Neural progenitor cell (in vitro differentiated cells): ENCODE results near the gene POLH. TPM values are rescaled to one million over a fixed set of nuclear protein-coding genes. Genes with fewer than 3 reads are reported as not detected.
"Not testable (repeated sequence)": the region's sequence is repeated elsewhere in the genome, so short reads cannot be mapped to it uniquely, and the experiment has no call there.

Experiments
- DNase-seq: peaks from one replicate; pipeline ENCODE4 v3.0.0-alpha.2; 2016; ENCODE audit warnings: low spot score
- H2AFZ ChIP-seq: fragments of 200-600 bp; sonication (generic); replicated peaks from 2 replicates; pipeline ENCODE4 v1.6.1; 2016; ENCODE audit warnings: antibody characterized with exemption
- H3F3A ChIP-seq: fragments of 200-600 bp; sonication (generic); 2 replicates; pipeline ENCODE4 v1.6.1; 2016; ENCODE audit warnings: antibody characterized with exemption, low read depth
- H3K27ac ChIP-seq: fragments of 200-600 bp; sonication (generic); 2 replicates; pipeline ENCODE4 v1.5.1; 2016; ENCODE audit warnings: mild to moderate bottlenecking
- H3K27me3 ChIP-seq: fragments of 200-600 bp; sonication (generic); 2 replicates; pipeline ENCODE4 v1.6.1; 2016; ENCODE audit warnings: mild to moderate bottlenecking, moderate library complexity
- H3K36me3 ChIP-seq: fragments of 200-600 bp; sonication (generic); 2 replicates; pipeline ENCODE4 v1.5.1; 2016
- H3K4me1 ChIP-seq: fragments of 200-600 bp; sonication (generic); 2 replicates; pipeline ENCODE4 v1.6.1; 2016; ENCODE audit warnings: mixed run types
- H3K4me2 ChIP-seq: fragments of 200-600 bp; sonication (generic); 2 replicates; pipeline ENCODE4 v1.6.1; 2016
- H3K4me3 ChIP-seq: fragments of 200-600 bp; sonication (generic); 2 replicates; pipeline ENCODE4 v1.5.1; 2016
- H3K79me2 ChIP-seq: fragments of 200-600 bp; sonication (generic); 2 replicates; pipeline ENCODE4 v1.6.1; 2016; ENCODE audit warnings: low read depth
- H3K9ac ChIP-seq: fragments of 200-600 bp; sonication (generic); 2 replicates; pipeline ENCODE4 v1.6.1; 2016
- H3K9me3 ChIP-seq: fragments of 200-600 bp; sonication (generic); 2 replicates; pipeline ENCODE4 v1.5.1; 2016; ENCODE audit warnings: low read depth
- H4K20me1 ChIP-seq: fragments of 200-600 bp; sonication (generic); 2 replicates; pipeline ENCODE4 v1.6.1; 2016; ENCODE audit warnings: low read depth
- H3K27ac Mint-ChIP-seq: 3 replicates; pipeline ENCODE4 v1.8.0; 2021; ENCODE audit warnings: mixed read lengths
- H3K27me3 Mint-ChIP-seq: 2 replicates; pipeline ENCODE4 v1.8.0; 2022; ENCODE audit warnings: low read depth, mild to moderate bottlenecking, inconsistent platforms, moderate library complexity, mixed read lengths; ENCODE audit not compliant: insufficient read depth
- H3K36me3 Mint-ChIP-seq: 3 replicates; pipeline ENCODE4 v1.8.0; 2021; ENCODE audit warnings: mixed read lengths
- H3K4me1 Mint-ChIP-seq: 3 replicates; pipeline ENCODE4 v1.8.0; 2021; ENCODE audit warnings: mixed read lengths
- H3K4me3 Mint-ChIP-seq: 3 replicates; pipeline ENCODE4 v1.8.0; 2021; ENCODE audit warnings: mild to moderate bottlenecking, moderate library complexity, mixed read lengths
- H3K9me3 Mint-ChIP-seq: 3 replicates; pipeline ENCODE4 v1.8.0; 2020; ENCODE audit warnings: mixed read lengths
- EZH2 ChIP-seq: fragments of 200-600 bp; sonication (generic); IDR thresholded peaks from 2 replicates; pipeline ENCODE4 v1.6.1; 2017; ENCODE audit warnings: antibody characterized with exemption, mild to moderate bottlenecking, moderate library complexity
- EZH2phosphoT487 ChIP-seq: fragments of 200-600 bp; sonication (generic); IDR thresholded peaks from 2 replicates; pipeline ENCODE4 v1.6.1; 2017; ENCODE audit warnings: antibody characterized with exemption
- total RNA-seq: library from RNA; depleted of rRNA; stranded (reverse); fragments of >200 nt; gene quantifications from 2 replicates; pipeline ENCODE4 v1.2.3, GENCODE V29; 2015; ENCODE audit warnings: low replicate concordance
- TF ChIP-seq, protein P1 (sequence below): fragments of 200-600 bp; sonication (generic); IDR thresholded peaks from 2 replicates; pipeline ENCODE4 v1.5.1; 2017; ENCODE audit warnings: antibody characterized with exemption, mild to moderate bottlenecking

The POLH gene
- 10.7 and 17.0 TPM in 2 replicates for total RNA-seq

DNA sequence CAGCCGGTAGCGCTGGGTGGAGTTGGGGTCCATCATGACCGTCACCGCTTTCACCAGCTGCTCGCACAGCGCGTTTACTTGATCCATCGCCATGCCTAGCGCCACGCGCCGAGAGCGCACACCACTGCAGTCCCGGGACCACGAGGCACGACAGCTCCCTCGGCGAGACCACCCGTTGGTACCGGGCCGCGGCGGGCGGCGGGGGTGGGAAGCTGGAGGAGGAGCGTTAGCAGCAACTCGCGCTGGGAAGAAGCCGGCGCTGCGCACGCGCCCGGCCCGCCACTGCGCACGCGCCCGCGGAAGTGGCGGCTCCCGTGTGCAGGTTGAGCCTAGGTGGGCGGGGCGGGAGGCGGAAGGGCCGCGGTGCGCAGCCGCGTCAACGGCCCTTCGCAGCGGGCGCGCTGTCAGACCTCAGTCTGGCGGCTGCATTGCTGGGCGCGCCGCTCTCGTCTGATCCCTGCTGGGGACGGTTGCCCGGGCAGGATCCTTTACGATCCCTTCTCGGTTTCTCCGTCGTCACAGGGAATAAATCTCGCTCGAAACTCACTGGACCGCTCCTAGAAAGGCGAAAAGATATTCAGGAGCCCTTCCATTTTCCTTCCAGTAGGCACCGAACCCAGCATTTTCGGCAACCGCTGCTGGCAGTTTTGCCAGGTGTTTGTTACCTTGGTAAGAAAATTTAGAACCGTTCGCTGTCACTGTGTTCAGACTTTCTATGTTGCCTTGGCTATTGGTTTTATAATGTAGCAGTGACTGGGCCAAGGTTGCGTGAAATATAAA is at the start of gene POLH, which contains the start of gene XPO5:
Gene POLH, plus strand, starts transcription at position 414 of the 780 bp plus-strand sequence. CDS start 6,135 bp downstream, outside the sequence.
Gene XPO5, minus strand, starts transcription at position 267 of the 780 bp plus-strand sequence. Its CDS starts 174 bp downstream, at position 93.
- peak; percentile 98 for DNase-seq
- Histone ChIP-seq H2AFZ (peak within 1 kb of the TSS; percentile 89), H3K27ac (peak within 1 kb of the TSS; percentile 67), H3F3A (peaks cover 30% of the 10 kb centered on the region), H3K4me1 (peaks cover 20% of the 10 kb centered on the region), H3K36me3 (peaks cover 18% of the 10 kb centered on the region), H4K20me1 (peaks cover 12% of the 10 kb centered on the region), H3K4me2 (peak within 1 kb of the TSS; percentile 95), H3K79me2 (peaks cover 80% of the 10 kb centered on the region), H3K9ac (peak within 1 kb of the TSS; percentile 42), H3K9me3 (no peaks in the 10 kb centered on the region), H3K4me3 (peak within 1 kb of the TSS; percentile 84), H3K27me3 (no peaks in the 10 kb centered on the region)
- Mint-ChIP-seq H3K27ac (peak within 1 kb of the TSS; percentile 69), H3K4me1 (peaks cover 34% of the 10 kb centered on the region), H3K4me3 (peak within 1 kb of the TSS; percentile 99), H3K9me3 (no peaks in the 10 kb centered on the region), H3K27me3 (peaks cover 2% of the 10 kb centered on the region), H3K36me3 (peaks cover 11% of the 10 kb centered on the region)
- TF ChIP-seq, protein P1, sequence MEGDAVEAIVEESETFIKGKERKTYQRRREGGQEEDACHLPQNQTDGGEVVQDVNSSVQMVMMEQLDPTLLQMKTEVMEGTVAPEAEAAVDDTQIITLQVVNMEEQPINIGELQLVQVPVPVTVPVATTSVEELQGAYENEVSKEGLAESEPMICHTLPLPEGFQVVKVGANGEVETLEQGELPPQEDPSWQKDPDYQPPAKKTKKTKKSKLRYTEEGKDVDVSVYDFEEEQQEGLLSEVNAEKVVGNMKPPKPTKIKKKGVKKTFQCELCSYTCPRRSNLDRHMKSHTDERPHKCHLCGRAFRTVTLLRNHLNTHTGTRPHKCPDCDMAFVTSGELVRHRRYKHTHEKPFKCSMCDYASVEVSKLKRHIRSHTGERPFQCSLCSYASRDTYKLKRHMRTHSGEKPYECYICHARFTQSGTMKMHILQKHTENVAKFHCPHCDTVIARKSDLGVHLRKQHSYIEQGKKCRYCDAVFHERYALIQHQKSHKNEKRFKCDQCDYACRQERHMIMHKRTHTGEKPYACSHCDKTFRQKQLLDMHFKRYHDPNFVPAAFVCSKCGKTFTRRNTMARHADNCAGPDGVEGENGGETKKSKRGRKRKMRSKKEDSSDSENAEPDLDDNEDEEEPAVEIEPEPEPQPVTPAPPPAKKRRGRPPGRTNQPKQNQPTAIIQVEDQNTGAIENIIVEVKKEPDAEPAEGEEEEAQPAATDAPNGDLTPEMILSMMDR, result no peak
- TF ChIP-seq EZH2, result no peak
- TF ChIP-seq EZH2phosphoT487, result no peak

DNA sequence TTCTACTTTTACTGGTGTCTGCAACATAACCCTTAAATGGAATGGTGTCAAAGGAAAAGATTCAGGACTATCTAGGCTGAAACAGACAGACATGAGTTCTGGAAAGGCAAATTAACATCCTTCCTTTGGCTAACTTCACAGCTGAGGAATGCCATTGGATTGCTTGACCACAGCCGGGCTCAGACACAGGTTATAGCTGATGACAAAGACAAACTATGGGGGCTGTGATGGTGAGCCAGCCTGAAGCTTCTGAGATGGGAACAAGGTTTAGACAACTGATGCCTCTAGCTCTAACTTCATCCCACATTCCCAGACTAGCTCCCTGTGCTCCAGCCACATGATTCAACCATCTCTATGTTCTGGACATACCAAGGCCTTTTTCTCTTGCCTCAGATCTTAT is 43.8 kb upstream of the POLH start:
- H3K9ac ChIP-seq, result no peak overlapping the region
- H4K20me1 ChIP-seq, result no peaks in the 10 kb centered on the region
- no peak overlapping the region for H3K27ac ChIP-seq
- no peak overlapping the region for H2AFZ ChIP-seq
- H3K27me3 ChIP-seq, result no peaks in the 10 kb centered on the region
- no peak overlapping the region for H3K4me3 Mint-ChIP-seq
- no peaks in the 10 kb centered on the region for H3K36me3 ChIP-seq
- peaks cover 14% of the 10 kb centered on the region for H3K36me3 Mint-ChIP-seq
- H3K4me1 Mint-ChIP-seq, result no peaks in the 10 kb centered on the region
- H3F3A ChIP-seq, result no peaks in the 10 kb centered on the region
- TF ChIP-seq, protein P1, result no peak
- no peak for TF ChIP-seq EZH2phosphoT487
- TF ChIP-seq EZH2, result no peak
- peaks cover 3% of the 10 kb centered on the region for H3K27me3 Mint-ChIP-seq
- no peaks in the 10 kb centered on the region for H3K9me3 Mint-ChIP-seq
- H3K9me3 ChIP-seq, result no peaks in the 10 kb centered on the region
- no peak for DNase-seq
- H3K79me2 ChIP-seq, result no peaks in the 10 kb centered on the region
- no peak overlapping the region for H3K4me2 ChIP-seq
- H3K4me1 ChIP-seq, result no peaks in the 10 kb centered on the region
- no peak overlapping the region for H3K27ac Mint-ChIP-seq
- no peak overlapping the region for H3K4me3 ChIP-seq

- not testable (repeated sequence) for H3K79me2 ChIP-seq, H3K9ac ChIP-seq, H3K4me1 Mint-ChIP-seq, H3K27me3 Mint-ChIP-seq, H3K4me3 Mint-ChIP-seq, H3K4me3 ChIP-seq, H3K9me3 ChIP-seq, H3K9me3 Mint-ChIP-seq, H3K27me3 ChIP-seq, H4K20me1 ChIP-seq, H3K4me2 ChIP-seq, H3K27ac ChIP-seq, H2AFZ ChIP-seq, H3K27ac Mint-ChIP-seq, DNase-seq, H3K4me1 ChIP-seq, H3F3A ChIP-seq
- H3K36me3 ChIP-seq, result peaks cover 20% of the 10 kb centered on the region
- H3K36me3 Mint-ChIP-seq, result peaks cover 12% of the 10 kb centered on the region
These were observed 37.0 kb upstream of the POLH start for GRCh38 chr6:43538986-43539385.

GRCh38 chr6:43539409-43539808 is 36.6 kb upstream of the POLH start:
- not testable (repeated sequence) for H3K9me3 Mint-ChIP-seq, DNase-seq, H2AFZ ChIP-seq, H3K79me2 ChIP-seq, H3K27ac ChIP-seq, H3F3A ChIP-seq, H3K4me1 ChIP-seq, H3K4me2 ChIP-seq, H3K27ac Mint-ChIP-seq, H3K9ac ChIP-seq, H3K27me3 Mint-ChIP-seq, H3K27me3 ChIP-seq, H3K9me3 ChIP-seq, H4K20me1 ChIP-seq, H3K4me3 ChIP-seq, H3K4me1 Mint-ChIP-seq, H3K4me3 Mint-ChIP-seq
- H3K36me3 ChIP-seq, result peaks cover 20% of the 10 kb centered on the region
- H3K36me3 Mint-ChIP-seq, result peaks cover 13% of the 10 kb centered on the region
